Hematopoietic multipotent progenitor cell treated with erythropoietin and hydrocortisone succinate and interleukin-3 and kit ligand, for 17 days (in vitro differentiated cells): ENCODE data around the gene CIDEB.

Experiments
- DNase-seq: peaks from one replicate; pipeline ENCODE4 v3.0.0-alpha.2; 2015; ENCODE audit warnings: low spot score

Gene CIDEB

DNA sequence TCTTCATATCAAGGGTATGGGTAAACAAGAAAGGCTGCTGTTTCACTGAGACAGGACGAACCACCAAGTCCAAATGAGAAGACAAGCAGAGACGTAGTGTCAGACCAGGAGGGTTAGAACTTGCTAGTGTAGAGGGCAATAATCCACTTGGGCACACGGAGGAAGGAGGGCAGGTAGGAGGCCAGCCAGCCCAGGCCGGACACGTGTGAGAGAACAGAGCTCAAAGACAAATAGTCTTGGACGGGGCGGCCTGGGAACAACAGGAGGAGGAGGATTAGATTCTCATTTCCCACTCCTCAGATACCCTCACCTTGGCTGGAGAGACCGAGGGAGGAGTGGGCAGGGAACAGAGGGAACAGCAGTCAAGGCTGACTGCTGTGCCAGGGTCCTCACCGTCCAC, 17.0 kb downstream of the CIDEB start:
- no peak for DNase-seq

DNA sequence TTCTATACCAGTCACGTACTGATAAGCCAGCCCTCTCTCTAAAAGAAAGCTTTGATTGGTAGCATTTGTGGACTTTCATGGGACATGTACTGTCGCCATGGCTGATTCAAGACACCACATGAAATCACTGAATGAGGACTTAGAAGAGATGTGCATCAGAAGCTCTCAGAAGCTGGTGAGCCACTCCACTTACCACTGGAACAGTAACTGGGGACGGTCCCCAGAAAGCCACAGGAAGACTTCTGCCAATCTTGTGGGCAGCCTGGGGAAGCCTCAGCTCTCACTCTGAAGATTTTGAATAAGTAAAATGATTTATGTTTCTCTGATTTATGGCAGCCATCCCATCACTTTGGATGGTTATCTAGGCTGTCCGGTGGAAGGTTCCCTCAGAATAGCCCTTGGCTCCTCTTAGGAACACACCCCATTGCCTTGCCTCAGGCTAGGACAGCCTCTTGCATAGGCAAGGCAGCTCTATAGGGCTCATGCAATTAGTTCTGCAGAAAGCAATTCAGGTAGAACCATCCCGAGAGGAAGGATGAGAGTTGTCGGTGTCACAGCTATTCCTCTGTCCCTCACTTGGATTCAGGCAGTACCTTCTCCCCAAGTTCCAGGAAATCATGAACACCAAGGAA, 18.0 kb downstream of the CIDEB start:
- no peak for DNase-seq

DNA sequence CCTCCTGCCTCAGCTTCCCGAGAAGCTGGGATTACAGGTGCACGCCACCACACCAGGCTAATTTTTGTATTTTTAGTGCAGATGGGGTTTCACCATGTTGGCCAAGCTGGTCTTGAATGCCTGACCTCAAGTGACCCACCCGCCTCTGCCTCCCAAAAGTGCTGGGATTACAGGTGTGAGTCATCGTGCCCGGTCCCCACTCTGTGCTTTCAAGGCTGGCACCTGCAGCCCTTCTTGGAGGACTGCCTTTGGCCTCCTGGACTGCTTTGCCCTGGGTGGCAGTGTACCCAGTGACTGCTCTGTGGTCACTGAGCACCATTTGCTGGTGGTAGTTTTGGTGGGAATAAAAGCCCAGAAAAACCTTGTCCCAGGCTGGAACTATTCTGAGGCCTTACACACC, 20.8 kb downstream of the CIDEB start:
- no peak for DNase-seq

DNA sequence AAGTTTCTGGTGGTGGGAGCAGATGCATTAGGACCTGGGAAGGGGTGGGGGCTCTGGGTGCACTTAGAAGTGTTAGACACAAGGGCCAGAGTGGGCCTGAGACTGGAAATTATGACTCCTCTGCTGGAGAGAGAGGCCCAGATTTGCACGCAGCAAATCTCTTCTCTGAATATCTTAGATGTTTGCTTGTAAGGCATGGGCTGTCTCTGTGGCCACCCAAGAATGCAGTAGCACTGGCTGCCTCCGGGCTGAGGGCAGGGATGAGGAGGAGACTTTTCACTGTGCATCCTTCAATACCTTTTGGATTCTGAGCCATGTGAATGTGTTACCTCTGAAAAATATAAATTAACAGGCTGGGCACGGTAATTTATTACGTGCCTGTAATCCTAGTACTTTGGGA, 22.4 kb downstream of the CIDEB start:
- DNase-seq, result no peak

DNA sequence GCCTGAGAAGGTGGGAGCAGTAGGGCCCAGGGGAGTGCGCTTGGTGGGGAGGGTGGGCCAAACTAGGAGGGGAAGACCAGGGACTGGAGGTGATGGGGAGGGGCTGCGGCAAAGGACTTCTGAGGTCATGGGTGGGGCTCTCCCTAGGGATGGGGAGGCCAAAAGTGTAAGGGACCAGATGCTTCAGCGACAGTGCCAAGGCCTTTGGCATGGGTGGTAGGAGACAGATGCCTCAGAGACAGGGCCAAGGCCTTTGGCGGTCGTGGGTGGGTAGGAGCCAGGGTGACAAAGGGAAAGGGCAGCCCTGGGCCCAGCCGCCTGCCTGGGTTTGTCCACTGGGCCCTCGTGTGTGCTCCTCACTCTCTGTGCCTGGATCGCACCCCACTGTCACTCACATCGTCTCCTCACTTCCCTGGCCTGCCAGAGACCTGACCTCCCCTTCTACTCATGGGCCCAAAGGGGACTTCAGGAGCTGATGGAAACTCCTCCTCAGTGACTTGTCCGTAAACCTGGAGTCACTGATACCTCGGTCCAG, 23.2 kb downstream of the CIDEB start:
- no peak for DNase-seq

DNA sequence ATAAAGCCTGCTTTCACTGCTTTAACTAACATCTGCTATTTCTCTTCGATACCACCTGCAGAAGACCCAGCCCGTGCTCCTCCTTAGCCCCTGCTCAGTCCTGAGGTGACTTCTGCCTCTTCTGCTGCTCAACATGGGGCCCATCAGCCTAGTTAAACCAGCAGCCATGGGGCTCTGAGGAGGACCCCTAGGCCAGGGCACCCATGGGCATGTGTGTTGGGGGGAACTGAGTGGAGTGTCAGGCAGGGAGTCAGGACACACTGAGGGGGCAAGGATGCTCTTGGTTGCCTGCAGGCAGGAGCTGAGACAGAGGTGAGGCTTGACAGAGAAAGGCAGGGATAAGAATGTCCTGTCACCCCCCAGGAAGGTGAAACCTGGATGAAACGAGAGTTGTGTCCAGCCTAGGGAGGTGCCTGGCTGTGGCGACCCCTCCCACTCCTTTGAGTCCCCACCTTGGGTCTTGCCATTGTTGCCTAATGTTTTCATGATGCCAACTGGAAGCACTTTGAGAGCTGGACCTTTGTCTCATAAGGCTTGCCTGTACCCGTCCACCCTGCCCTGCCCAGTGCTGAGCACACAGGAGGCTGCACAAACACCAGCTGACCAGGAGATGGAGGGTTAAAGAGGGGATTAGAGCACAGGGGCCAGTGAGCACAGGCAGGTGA, 23.8 kb downstream of the CIDEB start:
- DNase-seq, result no peak

DNA sequence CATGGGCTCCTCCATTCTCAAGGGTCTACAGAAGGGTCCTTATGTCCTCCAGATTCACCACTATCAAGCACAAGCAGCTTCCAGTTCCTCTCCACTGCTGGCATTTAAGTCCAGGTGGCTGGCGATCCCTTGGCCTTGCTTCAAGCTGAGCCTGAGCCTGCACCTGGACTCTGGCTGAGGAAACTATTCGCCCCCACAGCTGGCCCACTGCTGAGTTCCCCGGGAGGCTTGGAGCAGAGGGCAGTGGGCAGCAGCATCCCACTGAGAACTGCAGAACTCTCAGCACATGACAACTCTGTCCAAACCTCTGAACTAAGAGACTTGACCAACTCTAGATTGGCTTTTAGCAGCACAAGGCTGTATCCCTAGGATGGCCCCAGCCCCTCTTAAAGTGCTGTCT, 25.0 kb downstream of the CIDEB start:
- no peak for DNase-seq

DNA sequence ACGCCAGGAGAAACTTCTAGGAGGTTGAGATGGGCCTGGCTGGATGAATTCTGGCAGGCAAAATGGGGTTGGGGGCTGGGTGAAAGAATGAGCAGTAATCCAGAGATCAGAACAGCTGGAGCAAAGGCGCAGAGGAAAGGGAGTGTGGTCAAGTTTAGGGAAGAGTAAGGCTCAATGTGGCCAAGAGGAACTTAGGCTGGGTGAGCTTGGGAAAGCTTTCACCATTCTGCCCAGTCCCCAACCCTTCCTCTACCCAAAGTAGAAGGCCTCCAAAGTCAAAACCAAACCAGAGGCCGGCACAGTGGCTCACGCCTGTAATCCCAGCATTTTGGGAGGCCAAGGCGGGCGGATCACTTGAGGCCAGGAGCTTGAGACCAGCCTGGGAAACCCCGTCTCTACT, 26.1 kb downstream of the CIDEB start:
- no peak for DNase-seq

DNA sequence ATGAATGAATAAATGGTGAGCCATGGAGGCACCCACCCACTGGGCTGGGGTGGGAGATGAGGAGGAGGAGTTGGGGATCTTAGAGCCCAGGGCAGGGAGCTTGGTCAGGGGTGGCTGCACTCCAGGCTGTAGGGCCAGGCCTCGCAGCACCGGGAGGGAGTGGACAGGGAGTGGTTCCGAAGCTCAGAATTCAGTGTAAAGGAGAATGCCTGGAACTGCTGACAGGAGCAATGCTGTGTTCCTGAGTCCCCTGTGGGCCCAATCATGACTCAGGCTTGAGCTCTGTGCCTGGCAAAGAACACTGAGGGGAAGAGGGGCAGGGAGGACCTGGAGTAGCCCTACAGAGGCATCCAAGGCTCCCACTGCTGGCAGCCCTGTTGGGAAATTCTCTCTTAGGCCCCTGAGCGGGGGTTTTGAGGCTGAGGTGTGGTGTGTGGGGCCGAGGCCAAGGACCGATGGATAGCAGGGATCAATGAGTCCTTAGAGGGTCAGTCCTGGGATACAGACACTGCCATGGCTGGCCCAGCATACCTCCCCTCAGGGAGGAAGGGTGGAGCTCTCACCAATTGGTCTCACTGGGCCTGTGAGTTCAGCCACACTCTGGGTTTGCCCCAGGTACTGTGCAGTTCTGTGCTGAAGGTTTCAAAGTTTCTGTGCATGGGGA, 26.8 kb downstream of the CIDEB start:
- no peak for DNase-seq

DNA sequence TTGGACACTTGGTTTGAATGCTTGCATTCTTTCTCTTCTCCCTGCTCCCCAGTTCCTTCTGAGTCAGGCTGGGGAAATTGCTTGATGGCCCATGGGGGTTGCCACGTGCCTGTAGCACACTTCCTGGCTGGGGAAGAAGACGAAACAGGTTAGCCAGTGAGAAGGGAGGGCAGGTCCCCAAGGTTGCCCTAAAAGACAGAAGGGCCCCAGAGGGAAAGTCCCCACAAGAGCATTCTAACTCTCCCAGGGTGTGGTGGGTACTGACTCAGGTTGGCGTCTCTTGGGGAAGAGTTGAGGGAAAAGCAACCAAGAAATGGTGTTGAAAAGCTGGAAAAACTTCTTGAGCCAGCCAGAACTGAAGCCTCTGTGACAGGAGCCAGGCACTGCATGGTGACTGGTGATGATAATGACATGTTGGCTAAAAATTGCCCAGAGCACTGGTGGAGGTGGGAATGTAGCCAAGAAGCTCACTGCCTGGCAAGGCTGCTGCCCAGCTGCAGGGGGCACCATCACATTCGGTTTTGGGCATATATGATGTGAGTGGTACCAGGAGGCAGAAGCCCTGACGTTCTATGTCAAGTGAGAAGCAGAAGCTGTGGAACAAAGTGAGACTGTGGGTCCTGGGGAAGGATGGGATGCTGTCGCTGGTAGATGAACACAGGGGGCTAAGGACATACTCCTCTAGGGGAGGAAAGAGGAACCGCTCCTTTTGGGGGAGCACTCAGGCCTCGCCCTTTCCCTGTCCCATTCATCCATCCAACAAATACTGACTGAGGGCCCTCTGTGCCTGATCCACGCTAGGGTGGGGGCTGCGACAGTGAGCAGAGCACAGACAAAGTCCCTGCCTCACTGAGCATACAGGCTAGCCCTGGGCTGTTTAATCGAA, 28.2 kb downstream of the CIDEB start:
- peak; percentile 67 for DNase-seq

DNA sequence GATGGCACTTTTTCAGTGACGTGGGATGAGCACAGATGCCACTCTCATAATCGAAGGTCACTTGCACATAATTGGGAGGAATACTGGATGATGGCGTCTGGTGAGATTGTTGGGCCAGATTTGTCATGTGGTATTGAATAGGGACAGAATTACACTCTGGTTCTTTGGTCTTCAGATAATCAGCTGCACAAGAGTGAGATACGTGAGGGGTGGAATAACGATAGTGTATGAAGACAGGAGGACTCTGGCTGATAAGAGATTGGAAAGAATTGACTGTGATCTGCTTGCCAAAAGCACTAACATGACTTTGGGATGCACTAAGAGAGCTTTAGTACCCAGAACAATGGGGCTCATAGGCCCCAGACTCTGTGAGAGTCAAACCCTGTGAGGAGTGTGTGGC, 29.4 kb downstream of the CIDEB start:
- no peak for DNase-seq

DNA sequence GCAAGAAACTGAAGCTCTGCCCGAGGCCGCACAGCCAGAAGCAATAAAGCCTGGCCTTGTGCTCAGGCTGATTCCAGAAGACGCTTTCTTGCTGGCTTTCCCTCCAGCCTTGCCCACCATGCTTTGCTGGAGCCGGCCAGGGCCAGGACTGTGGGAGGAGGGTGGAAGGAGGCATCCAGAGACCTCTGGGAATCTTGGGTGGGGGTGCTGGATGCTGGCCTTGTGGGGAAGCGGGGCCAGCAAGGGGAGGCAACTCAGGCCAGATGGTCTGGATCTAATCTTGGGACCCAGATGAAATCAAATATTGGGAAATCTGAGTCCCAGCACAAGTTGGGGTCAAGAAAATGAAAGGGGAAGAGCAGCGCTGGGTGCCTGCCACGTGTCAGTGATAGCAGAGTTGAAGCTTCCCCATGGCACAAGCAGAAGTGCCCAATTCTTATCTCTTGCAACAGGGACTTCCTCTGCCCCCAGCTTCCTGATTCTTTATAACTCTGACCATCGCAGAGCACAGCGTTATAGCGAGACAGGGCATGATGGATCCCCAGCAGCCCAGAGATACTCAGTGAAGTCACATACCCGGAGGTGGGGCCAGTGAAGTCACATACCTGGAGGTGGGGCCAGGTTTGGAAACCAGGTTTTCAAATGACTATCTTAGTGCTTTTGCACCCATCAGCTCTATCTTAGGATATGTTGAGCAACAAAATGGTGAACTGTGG, 30.0 kb downstream of the CIDEB start:
- no peak for DNase-seq

DNA sequence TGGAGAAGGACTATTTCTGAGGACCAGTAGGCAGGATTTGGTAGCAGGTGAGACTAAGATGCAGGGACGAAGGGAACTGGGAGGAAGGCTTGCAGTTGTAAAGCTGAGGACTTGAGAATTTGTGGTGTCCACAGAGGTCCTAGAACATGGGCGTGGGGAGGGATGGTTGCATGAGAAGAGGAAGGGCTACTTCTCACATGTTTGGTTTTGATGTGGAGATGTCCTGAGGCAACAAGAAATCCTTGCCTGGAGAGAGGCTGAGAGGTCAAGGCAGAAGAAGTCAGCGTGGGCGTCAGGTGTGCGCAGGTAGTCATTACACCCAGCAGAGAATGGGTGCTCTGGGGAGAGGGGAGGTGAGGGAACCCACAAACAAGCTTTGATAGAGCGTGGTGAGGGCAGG, 30.7 kb downstream of the CIDEB start:
- no peak for DNase-seq

DNA sequence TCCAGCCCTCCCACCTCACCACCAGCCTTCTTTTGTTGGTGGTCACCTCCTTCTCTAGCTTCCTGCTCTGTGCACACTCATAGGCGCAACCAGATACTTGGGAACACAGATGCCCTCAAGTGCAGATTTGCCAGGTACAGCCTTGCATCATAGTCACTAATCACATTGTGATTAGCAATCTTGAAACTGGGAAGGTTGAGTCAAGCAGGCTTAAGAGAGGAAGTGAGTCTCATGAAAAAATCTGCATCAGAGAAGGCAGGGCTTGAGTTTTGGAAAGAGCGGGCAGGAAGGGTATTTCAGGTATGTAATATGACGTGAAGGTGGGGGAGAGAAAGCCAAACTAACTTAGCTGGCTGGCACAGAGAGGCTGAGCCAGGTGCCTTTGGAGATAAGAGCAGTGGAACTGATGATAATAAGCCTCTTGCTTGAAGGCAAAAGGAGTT, 33.7 kb downstream of the CIDEB start:
- DNase-seq, result peak; percentile 36

DNA sequence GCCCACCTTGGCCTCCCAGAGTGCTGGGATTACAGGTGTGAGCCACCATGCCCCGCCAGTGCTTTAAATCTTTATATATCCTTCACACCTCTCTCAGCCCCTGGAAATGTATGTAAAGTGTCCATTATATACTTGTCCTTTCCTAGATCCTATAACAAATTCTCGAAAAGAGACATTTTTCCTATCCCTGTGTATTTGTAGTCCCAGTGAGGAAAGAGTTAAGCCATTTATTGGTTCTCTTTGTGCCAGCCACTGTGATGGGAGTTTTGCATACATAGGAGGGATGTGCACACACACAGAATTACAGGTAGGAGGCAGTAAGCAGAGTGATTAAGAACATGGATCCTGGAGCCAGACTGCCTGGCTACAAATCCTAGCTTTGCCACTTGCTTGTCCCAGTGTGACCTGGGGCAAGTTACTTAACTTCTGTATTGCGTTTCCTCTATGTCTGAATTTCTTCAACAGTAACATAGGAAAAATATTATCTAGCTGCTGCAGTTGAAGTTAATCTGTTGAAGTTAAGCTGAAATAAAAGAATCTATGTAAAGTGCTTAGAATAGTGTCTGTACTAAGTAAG, 34.3 kb downstream of the CIDEB start:
- DNase-seq, result no peak

DNA sequence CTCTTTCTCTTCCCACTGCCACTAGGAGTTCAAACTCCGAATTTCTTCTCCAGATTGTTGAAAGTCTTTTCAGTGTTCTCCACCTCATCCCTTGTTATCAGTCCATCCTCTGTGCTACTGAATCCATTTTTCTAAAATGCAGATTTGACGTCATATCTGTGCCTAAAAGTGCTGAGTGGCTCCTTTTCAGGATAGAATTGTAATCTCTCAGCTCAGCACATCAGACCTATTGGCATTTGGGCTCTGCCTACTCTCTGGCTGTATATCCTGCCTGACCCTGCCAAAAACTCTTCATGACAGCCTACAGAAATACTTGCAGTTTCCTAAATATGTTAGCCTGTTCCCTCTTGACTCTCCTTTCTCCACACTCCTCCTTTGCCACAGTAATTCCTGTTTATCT, 35.3 kb downstream of the CIDEB start:
- no peak for DNase-seq

DNA sequence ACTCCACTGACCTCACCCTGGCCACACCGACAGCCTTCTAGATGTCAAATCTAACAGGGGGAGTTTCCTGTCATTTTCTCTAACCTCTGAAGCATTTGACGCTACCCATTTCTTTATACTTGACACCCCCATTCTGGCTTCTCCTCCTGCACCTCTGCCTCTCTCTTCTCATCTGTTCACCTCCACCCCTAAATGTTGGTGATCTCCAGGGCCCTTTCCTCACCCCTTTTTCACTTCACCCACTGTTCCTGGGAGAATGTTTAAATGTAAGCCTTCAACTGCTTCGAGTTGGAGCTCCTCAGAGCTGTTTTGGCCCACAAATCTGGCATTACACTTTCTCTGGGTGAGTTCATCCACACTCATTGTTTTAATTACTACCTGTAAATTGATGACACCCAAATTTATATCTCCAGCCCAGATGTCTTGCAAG, 35.9 kb downstream of the CIDEB start:
- DNase-seq, result no peak

DNA sequence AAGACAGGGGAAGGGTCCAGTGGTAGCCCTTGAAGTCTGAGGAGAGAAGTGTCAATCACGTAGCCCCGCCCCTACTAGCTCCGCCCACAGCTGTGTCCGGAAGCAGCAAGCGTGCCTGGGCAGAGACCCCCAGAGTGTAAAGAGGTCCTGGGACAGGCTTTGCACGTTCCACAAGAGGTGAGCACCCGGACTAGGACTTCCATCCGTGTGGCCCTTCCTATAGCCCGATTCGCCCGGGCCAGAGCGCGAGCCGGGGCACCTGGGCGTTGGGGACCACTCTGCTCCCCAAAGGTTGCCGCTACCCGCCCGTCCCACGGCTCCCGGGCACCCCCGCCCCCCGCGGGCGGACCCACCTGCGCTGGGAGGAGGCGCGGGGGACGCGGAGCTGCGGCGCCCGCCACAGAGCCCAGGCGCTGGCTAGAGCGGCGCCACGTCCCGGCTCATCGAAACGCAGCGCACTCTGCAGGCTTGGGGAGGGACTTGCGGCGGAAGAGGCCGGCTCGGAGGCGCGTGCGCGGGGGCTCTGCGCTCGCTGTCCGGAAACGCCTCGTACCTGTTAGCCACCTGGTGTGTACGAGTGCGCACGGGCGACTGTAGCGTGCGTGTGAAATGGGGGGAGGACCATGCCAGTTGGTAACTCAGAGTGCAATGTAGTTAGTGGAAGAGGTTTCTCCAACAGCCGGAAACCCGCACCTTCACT, 36.5 kb downstream of the CIDEB start, which contains the start of gene RABGGTA:
TSS of gene RABGGTA (minus strand) at position 464 of the 700 bp plus-strand sequence. CDS start 482 bp downstream, outside the sequence.
- DNase-seq, result peak; percentile 91

DNA sequence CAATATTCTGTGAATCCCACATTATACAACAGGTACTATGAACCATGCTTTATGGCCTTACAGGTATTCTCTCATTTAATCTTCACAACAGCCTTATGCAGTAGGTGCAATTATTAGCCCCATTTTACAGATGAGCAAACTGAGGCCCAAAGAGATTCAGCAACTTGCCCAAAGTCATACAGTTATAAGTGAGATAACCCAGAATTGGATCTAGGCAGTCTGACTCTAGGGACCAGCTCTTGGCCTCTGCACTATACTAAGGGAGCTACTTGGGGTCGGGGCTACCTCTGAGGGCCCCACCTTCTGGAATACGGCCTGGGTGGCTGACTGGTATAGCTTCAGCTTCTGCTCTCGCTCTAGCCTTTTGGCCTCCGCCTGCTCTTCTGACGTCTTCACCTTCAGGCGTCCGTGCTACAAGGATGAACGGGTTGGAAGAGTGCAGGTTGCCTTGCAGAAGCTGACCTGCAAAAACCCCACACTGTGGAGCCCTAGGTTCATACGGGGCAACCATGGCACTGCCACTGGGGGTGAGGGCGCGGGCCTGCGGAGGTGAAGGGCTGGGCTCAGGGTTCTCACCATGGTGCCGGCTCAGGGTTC, 37.1 kb downstream of the CIDEB start:
- no peak for DNase-seq
